ENCODE results near the gene SEC23A.
"Not testable (repeated sequence)": the region's sequence is repeated elsewhere in the genome, so short reads cannot be mapped to it uniquely, and the experiment has no call there.

Gene SEC23A

GRCh38 chr14:39107591-39107996 is 4.6 kb upstream of the SEC23A start:
- TF ChIP-seq ZNF654 (tag by site-specific recombination; IDR thresholded peaks at IDR 0.05; ENCODE audit: low read depth) (peak; percentile 49), BCL6B (tag by site-specific recombination; IDR thresholded peaks at IDR 0.05) (no peak)
- H3K9me3 ChIP-seq (ENCODE audit: control insufficient read depth, insufficient read depth, low read depth, low read length): no peaks in the 10 kb centered on the region
- no peak overlapping the region for H3K4me3 ChIP-seq (ENCODE audit: low read depth, low read length)
- H3K27ac ChIP-seq (ENCODE audit: extremely low read depth, low read depth, low read length): no peak overlapping the region
- ChIA-PET CTCF (interaction anchor here (1.0 to 1.6 kb wide), 4 partner anchors 63 to 322 kb away, joined by 3 to 5 read pairs (median 4); partner anchors contain the start of gene TRAPPC6B), POLR2A (interaction anchor here (1.5 kb wide), 1 partner anchor 63 kb away, joined by 3 read pairs; the partner anchor contains the start of gene TRAPPC6B)
- H3K36me3 ChIP-seq (ENCODE audit: control insufficient read depth in 2 of 2, insufficient read depth in 1 of 2, low read length in 2 of 2): no peaks in the 10 kb centered on the region
- H3K4me1 ChIP-seq (ENCODE audit: control insufficient read depth, insufficient read depth, low read length): no peaks in the 10 kb centered on the region

GRCh38 chr14:39104078-39104801 is 1.2 kb upstream of the SEC23A start:
- H3K9me3 ChIP-seq (ENCODE audit: control insufficient read depth, insufficient read depth, low read depth, low read length); H3K4me1 ChIP-seq (ENCODE audit: control insufficient read depth, insufficient read depth, low read length); CTCF ChIA-PET; H3K36me3 ChIP-seq (ENCODE audit: control insufficient read depth in 2 of 2, insufficient read depth in 1 of 2, low read length in 2 of 2): not testable (repeated sequence)
- POLR2A ChIA-PET: interaction anchor here (1.3 to 3.4 kb wide), 8 partner anchors 9 to 329 kb away, joined by 3 to 76 read pairs (median 6); partner anchors contain the start of genes FBXO33, GEMIN2, PNN and TRAPPC6B
- H3K27ac ChIP-seq (ENCODE audit: extremely low read depth, low read depth, low read length): peak overlapping the region; percentile 77; the same call in 1 of the 2 replicates
- peak overlapping the region; percentile 93 for H3K4me3 ChIP-seq (ENCODE audit: low read depth, low read length)

GRCh38 chr14:39102265-39102968 is 618 bp downstream of the SEC23A start:
- Histone ChIP-seq H3K4me3 (ENCODE audit: low read depth, low read length) (peak overlapping the region; percentile 93), H3K4me1 (ENCODE audit: control insufficient read depth, insufficient read depth, low read length) (no peaks in the 10 kb centered on the region), H3K27ac (ENCODE audit: extremely low read depth, low read depth, low read length) (peak overlapping the region; percentile 77), H3K9me3 (ENCODE audit: control insufficient read depth, insufficient read depth, low read depth, low read length) (no peaks in the 10 kb centered on the region), H3K36me3 (ENCODE audit: control insufficient read depth in 2 of 2, insufficient read depth in 1 of 2, low read length in 2 of 2) (no peaks in the 10 kb centered on the region; a peak in 1 of 3 replicates)
- TF ChIP-seq TRIM28 (IDR thresholded peaks at IDR 0.05; ENCODE audit: borderline replicate concordance, low read length): 0 out of 2 replicates have a peak, but pooled peaks have one; percentile 23
- TF ChIP-seq ZNF16 (tag by site-specific recombination; IDR thresholded peaks at IDR 0.05; ENCODE audit: low read depth): no peak
- TF ChIP-seq ATF2 (tag by site-specific recombination; IDR thresholded peaks at IDR 0.05; ENCODE audit: low read depth): peak; percentile 91
- ChIA-PET POLR2A (interaction anchor here (0.6 to 3.4 kb wide), 14 partner anchors 9 to 330 kb away, joined by 3 to 76 read pairs (median 4); partner anchors contain the start of genes FBXO33, GEMIN2, PNN and TRAPPC6B), CTCF (interaction anchor here (0.6 to 0.8 kb wide), 4 partner anchors 24 to 435 kb away, joined by 3 to 6 read pairs (median 4); no protein-coding TSS in a partner anchor)

GRCh38 chr14:39099748-39100147 is 3.3 kb downstream of the SEC23A start:
- CTCF ChIA-PET: no interaction called here

GRCh38 chr14:39099215-39099614 is 3.8 kb downstream of the SEC23A start:
- not testable (repeated sequence) for H3K27ac ChIP-seq (ENCODE audit: extremely low read depth, low read depth, low read length); H3K4me3 ChIP-seq (ENCODE audit: low read depth, low read length); H3K4me1 ChIP-seq (ENCODE audit: control insufficient read depth, insufficient read depth, low read length); H3K9me3 ChIP-seq (ENCODE audit: control insufficient read depth, insufficient read depth, low read depth, low read length)
- ChIA-PET CTCF (interaction anchor here (0.6 to 0.9 kb wide), 2 partner anchors 15 to 1386 kb away, joined by 3 to 5 read pairs; partner anchors contain the start of gene GEMIN2), POLR2A (interaction anchor here (1.1 kb wide), 1 partner anchor 71 kb away, joined by 3 read pairs; the partner anchor contains the start of gene TRAPPC6B)
- H3K36me3 ChIP-seq (ENCODE audit: control insufficient read depth in 2 of 2, insufficient read depth in 1 of 2, low read length in 2 of 2): peaks cover 17 to 18% of the 10 kb centered on the region in 2 experiments

More at GRCh38 chr14:39099748-39100147, 3.3 kb downstream of the SEC23A start:
- Histone ChIP-seq H3K4me1 (ENCODE audit: control insufficient read depth, insufficient read depth, low read length) (no peaks in the 10 kb centered on the region), H3K4me3 (ENCODE audit: low read depth, low read length) (no peak overlapping the region), H3K36me3 (ENCODE audit: control insufficient read depth in 2 of 2, insufficient read depth in 1 of 2, low read length in 2 of 2) (peaks cover 13 to 14% of the 10 kb centered on the region in 2 experiments), H3K9me3 (ENCODE audit: control insufficient read depth, insufficient read depth, low read depth, low read length) (no peaks in the 10 kb centered on the region), H3K27ac (ENCODE audit: extremely low read depth, low read depth, low read length) (no peak overlapping the region)
- POLR2A ChIA-PET: no interaction called here
- peak; percentile 49 for TF ChIP-seq ZNF585B (tag by site-specific recombination; IDR thresholded peaks at IDR 0.05)
- TF ChIP-seq ZNF837 (tag by site-specific recombination; IDR thresholded peaks at IDR 0.05): no peak
- no peak for TF ChIP-seq CTCF (tag by site-specific recombination; IDR thresholded peaks at IDR 0.05)
- TF ChIP-seq ZNF16 (tag by site-specific recombination; IDR thresholded peaks at IDR 0.05; ENCODE audit: low read depth): no peak

All from HEK293 (cell line).